GM23338 (cell line): Measurements from ENCODE around the gene PYGB. TPM values are rescaled to one million over a fixed set of nuclear protein-coding genes. Genes with fewer than 3 reads are reported as not detected.

Experiments used
- ATAC-seq: fragments of 200-7000 bp; cut with Tn5 transposase; 3 replicates; pipeline ENCODE4 v1.9.1; 2020
- DNase-seq: peaks from one replicate; pipeline ENCODE4 v3.0.0-alpha.2; 2015; ENCODE audit warnings: low spot score
- H2AFZ ChIP-seq: fragments of 200-600 bp; sonication (generic); 2 replicates; pipeline ENCODE4 v1.8.0; 2016; ENCODE audit warnings: antibody characterized with exemption, mild to moderate bottlenecking, moderate library complexity
- H3F3A ChIP-seq: fragments of 200-600 bp; sonication (generic); replicated peaks from 2 replicates; pipeline ENCODE4 v1.8.0; 2017; ENCODE audit warnings: antibody characterized with exemption, mixed run types, low read depth
- H3K27ac ChIP-seq: fragments of 200-600 bp; sonication (generic); 2 replicates; pipeline ENCODE4 v1.6.1; 2016; ENCODE audit warnings: low read depth
- H3K27me3 ChIP-seq: fragments of 200-600 bp; sonication (generic); 2 replicates; pipeline ENCODE4 v1.8.0; 2016; ENCODE audit warnings: mild to moderate bottlenecking, mixed run types, moderate library complexity; ENCODE audit not compliant: insufficient read depth
- H3K36me3 ChIP-seq: fragments of 200-600 bp; sonication (generic); 2 replicates; pipeline ENCODE4 v1.8.0; 2016; ENCODE audit warnings: mild to moderate bottlenecking; ENCODE audit not compliant: insufficient read depth
- H3K4me1 ChIP-seq: fragments of 200-600 bp; sonication (generic); 2 replicates; pipeline ENCODE4 v1.8.0; 2016; ENCODE audit warnings: mild to moderate bottlenecking, moderate library complexity; ENCODE audit not compliant: insufficient read depth
- H3K4me2 ChIP-seq: fragments of 200-600 bp; sonication (generic); 2 replicates; pipeline ENCODE4 v1.7.1; 2017; ENCODE audit warnings: mixed run types
- H3K4me3 ChIP-seq: fragments of 200-600 bp; sonication (generic); 2 replicates; pipeline ENCODE4 v1.6.1; 2016; ENCODE audit warnings: mixed run types
- H3K79me2 ChIP-seq: fragments of 200-600 bp; sonication (generic); replicated peaks from 2 replicates; pipeline ENCODE4 v1.8.0; 2017; ENCODE audit warnings: mild to moderate bottlenecking; ENCODE audit not compliant: insufficient read depth
- H3K9me2 ChIP-seq: fragments of 200-600 bp; sonication (generic); 2 replicates; pipeline ENCODE4 v1.8.0; 2017; ENCODE audit not compliant: insufficient read depth
- H4K20me1 ChIP-seq: fragments of 200-600 bp; sonication (generic); replicated peaks from 2 replicates; pipeline ENCODE4 v1.8.0; 2017; ENCODE audit warnings: mild to moderate bottlenecking; ENCODE audit not compliant: insufficient read depth
- H3K27ac Mint-ChIP-seq: 2 replicates; pipeline ENCODE4 v1.8.0; 2020; ENCODE audit warnings: inconsistent platforms, mild to moderate bottlenecking, moderate library complexity, mixed read lengths
- H3K27me3 Mint-ChIP-seq: 3 replicates; pipeline ENCODE4 v1.8.0; 2022; ENCODE audit warnings: low read depth, mild to moderate bottlenecking, moderate library complexity, mixed read lengths, inconsistent platforms; ENCODE audit not compliant: insufficient read depth, poor library complexity
- H3K36me3 Mint-ChIP-seq: 3 replicates; pipeline ENCODE4 v1.8.0; 2021; ENCODE audit warnings: low read depth, mild to moderate bottlenecking, inconsistent platforms, moderate library complexity, mixed read lengths
- H3K4me1 Mint-ChIP-seq: 3 replicates; pipeline ENCODE4 v1.8.0; 2020; ENCODE audit warnings: mild to moderate bottlenecking, inconsistent platforms, mixed read lengths
- H3K4me3 Mint-ChIP-seq: 3 replicates; pipeline ENCODE4 v1.8.0; 2021; ENCODE audit warnings: moderate library complexity, mild to moderate bottlenecking, inconsistent platforms, mixed read lengths
- H3K9me3 Mint-ChIP-seq: 3 replicates; pipeline ENCODE4 v1.8.0; 2020; ENCODE audit warnings: moderate library complexity, mild to moderate bottlenecking, inconsistent platforms, mixed read lengths
- CREB1 ChIP-seq: fragments of 250-450 bp; sonication (Bioruptor Pico); IDR thresholded peaks from 2 replicates; pipeline ENCODE4 v1.5.0; 2020; ENCODE audit warnings: low read depth, mild to moderate bottlenecking, moderate library complexity
- ETS1 ChIP-seq: IDR thresholded peaks from 2 replicates; pipeline ENCODE4 v1.6.1; 2016; ENCODE audit warnings: antibody characterized with exemption
- EZH2phosphoT487 ChIP-seq: fragments of 200-600 bp; sonication (generic); IDR thresholded peaks from one replicate; pipeline ENCODE4 v1.8.1; 2018; ENCODE audit warnings: antibody characterized with exemption; ENCODE audit not compliant: unreplicated experiment
- JUNB ChIP-seq: IDR thresholded peaks from one replicate; pipeline ENCODE4 v1.6.1; 2016; ENCODE audit warnings: antibody characterized with exemption; ENCODE audit not compliant: unreplicated experiment
- NANOG ChIP-seq: IDR thresholded peaks from 2 replicates; pipeline ENCODE4 v1.6.1; 2016; ENCODE audit warnings: antibody characterized with exemption, borderline replicate concordance
- POLR2AphosphoS5 ChIP-seq: IDR thresholded peaks from 2 replicates; pipeline ENCODE4 v1.6.1; 2016; ENCODE audit warnings: antibody characterized with exemption, low read depth
- REST ChIP-seq: IDR thresholded peaks from one replicate; pipeline ENCODE4 v1.6.1; 2018; ENCODE audit warnings: antibody characterized with exemption; ENCODE audit not compliant: unreplicated experiment
- STAT1 ChIP-seq: IDR thresholded peaks from one replicate; pipeline ENCODE4 v1.6.1; 2016; ENCODE audit warnings: antibody characterized with exemption; ENCODE audit not compliant: unreplicated experiment
- ZNF114 ChIP-seq: fragments of 250-450 bp; sonication (Bioruptor Pico); IDR thresholded peaks from 2 replicates; pipeline ENCODE4 v1.5.0; 2020; ENCODE audit warnings: mild to moderate bottlenecking, moderate library complexity
- ZNF331 ChIP-seq: fragments of 250-450 bp; sonication (Bioruptor Pico); IDR thresholded peaks from 2 replicates; pipeline ENCODE4 v1.5.0; 2020; ENCODE audit warnings: low read depth, mild to moderate bottlenecking, moderate library complexity
- polyA plus RNA-seq: library from polyadenylated mRNA; unstranded; fragments of >200 nt; fragmentation: Nextera tagmentation; extraction: Ambion mirVana; gene quantifications from 2 replicates; pipeline ENCODE4 v1.2.1, GENCODE V29; 2016
- total RNA-seq: library from RNA; depleted of rRNA; stranded (reverse); fragments of >200 nt; shearing (Covaris generic); gene quantifications from 2 replicates; pipeline ENCODE4 v1.2.3, GENCODE V29; 2014

PYGB gene
- total and polyA plus RNA-seq, 2 experiments from 2014 or later, result 15.6 to 64.0 TPM

GRCh38 chr20:25323496-25324246 is 75.8 kb downstream of the PYGB start:
- Mint-ChIP-seq H3K27me3 (peaks cover 9% of the 10 kb centered on the region), H3K36me3 (peaks cover 36% of the 10 kb centered on the region), H3K4me3 (peak overlapping the region; percentile 9; the same call in 1 of the 3 replicates), H3K9me3 (no peaks in the 10 kb centered on the region), H3K4me1 (peaks cover 45% of the 10 kb centered on the region), H3K27ac (peak overlapping the region; percentile 56; the same call in 1 of the 2 replicates)
- DNase-seq (no peak), ATAC-seq (peak; percentile 46)
- no peaks in the 10 kb centered on the region for H3K27me3 ChIP-seq
- H3K27ac ChIP-seq, result no peak overlapping the region; the same call in 1 of the 2 replicates
- peaks cover 7% of the 10 kb centered on the region; the same call in 1 of the 2 replicates for H3K36me3 ChIP-seq
- no peak overlapping the region for H2AFZ ChIP-seq
- H3K4me1 ChIP-seq, result peaks cover 23% of the 10 kb centered on the region
- TF ChIP-seq STAT1 (no peak), CREB1 (no peak), ZNF114 (CRISPR knock-in tag) (no peak), REST (no peak)
- H3F3A ChIP-seq, result no peaks in the 10 kb centered on the region
- H3K4me3 ChIP-seq, result no peak overlapping the region
- H3K79me2 ChIP-seq, result peaks cover 50% of the 10 kb centered on the region
- no peaks in the 10 kb centered on the region for H3K9me2 ChIP-seq
- peak overlapping the region; percentile 49; the same call in 1 of the 2 replicates for H3K4me2 ChIP-seq
- H4K20me1 ChIP-seq, result peaks cover 11% of the 10 kb centered on the region; the same call in 1 of the 2 replicates

GRCh38 chr20:25324412-25324811 is 76.5 kb downstream of the PYGB start:
- peak overlapping the region; percentile 56; the same call in 1 of the 2 replicates for H3K27ac Mint-ChIP-seq
- peaks cover 9% of the 10 kb centered on the region for H3K27me3 Mint-ChIP-seq
- peaks cover 41% of the 10 kb centered on the region for H3K36me3 Mint-ChIP-seq
- Histone ChIP-seq H3K36me3 (peaks cover 8% of the 10 kb centered on the region; the same call in 1 of the 2 replicates), H3F3A (no peaks in the 10 kb centered on the region), H3K4me2 (peak overlapping the region; percentile 49), H2AFZ (no peak overlapping the region), H4K20me1 (peaks cover 11% of the 10 kb centered on the region; the same call in 1 of the 2 replicates), H3K27me3 (no peaks in the 10 kb centered on the region), H3K4me1 (peaks cover 23% of the 10 kb centered on the region), H3K79me2 (peaks cover 54% of the 10 kb centered on the region), H3K27ac (no peak overlapping the region), H3K9me2 (no peaks in the 10 kb centered on the region), H3K4me3 (no peak overlapping the region)
- no peak for DNase-seq
- peaks cover 3% of the 10 kb centered on the region for H3K9me3 Mint-ChIP-seq
- H3K4me3 Mint-ChIP-seq, result no peak overlapping the region
- peaks cover 44% of the 10 kb centered on the region for H3K4me1 Mint-ChIP-seq
- ATAC-seq, result peak; percentile 36
- TF ChIP-seq ZNF331 (CRISPR knock-in tag) (no peak), NANOG (no peak), JUNB (no peak), REST (no peak), POLR2AphosphoS5 (no peak), EZH2phosphoT487 (no peak), ETS1 (no peak), STAT1 (no peak)
